ENCODE results near the gene WNT16. TPM values are rescaled to one million over a fixed set of nuclear protein-coding genes. Genes with fewer than 3 reads are reported as not detected.
"Not testable (repeated sequence)": the region's sequence is repeated elsewhere in the genome, so short reads cannot be mapped to it uniquely, and the experiment has no call there.

The WNT16 gene
- total RNA-seq, 2 donors from 2014 or later = not detected

GRCh38 chr7:121313793-121314676, 14.8 kb upstream of the WNT16 start:
- Histone ChIP-seq H3K4me1 (peaks cover 8% of the 10 kb centered on the region), H3K9me3 (no peaks in the 10 kb centered on the region), H3K36me3 (replicated peaks in 1 of 2; ENCODE audit: insufficient read depth in 1 of 2, low read depth in 2 of 2) (no peaks in the 10 kb centered on the region), H3K27me3 (no peaks in the 10 kb centered on the region), H3K27ac (no peak overlapping the region), H3K4me3 (no peak overlapping the region)
- ATAC-seq = peak; percentile 67
- intact Hi-C loops (cut with DNase I) = no loop called here
- TF ChIP-seq CTCF (IDR thresholded peaks at IDR 0.05) (no peak), POLR2A (IDR thresholded peaks at IDR 0.05) (no peak)
- 10 to 20% methylated on average over 9 of the region's 9 CpGs for WGBS, 2 donors
- DNase-seq = no peak

- intact Hi-C loops (cut with DNase I); H3K9me3 ChIP-seq; H3K27ac ChIP-seq; H3K4me3 ChIP-seq; H3K4me1 ChIP-seq; H3K36me3 ChIP-seq (replicated peaks in 1 of 2; ENCODE audit: insufficient read depth in 1 of 2, low read depth in 2 of 2); DNase-seq; H3K27me3 ChIP-seq; ATAC-seq: not testable (repeated sequence)
- 88 to 96% methylated on average over 3 of the region's 3 CpGs for WGBS, 2 donors
These were observed 13.6 kb upstream of the WNT16 start for GRCh38 chr7:121315170-121315569.

GRCh38 chr7:121322460-121322859, 6.3 kb upstream of the WNT16 start:
- intact Hi-C loops (cut with DNase I) = no loop called here
- TF ChIP-seq POLR2A (IDR thresholded peaks at IDR 0.05) = no peak
- TF ChIP-seq CTCF (IDR thresholded peaks at IDR 0.05) = no peak
- DNase-seq = no peak
- Histone ChIP-seq H3K4me3 (no peak overlapping the region), H3K27ac (no peak overlapping the region), H3K9me3 (no peaks in the 10 kb centered on the region), H3K36me3 (replicated peaks in 1 of 2; ENCODE audit: insufficient read depth in 1 of 2, low read depth in 2 of 2) (no peaks in the 10 kb centered on the region), H3K4me1 (no peaks in the 10 kb centered on the region), H3K27me3 (no peaks in the 10 kb centered on the region)
- 32 to 38% methylated on average over 3 of the region's 3 CpGs for WGBS, 2 donors
- no peak for ATAC-seq

- Histone ChIP-seq H3K27me3 (no peaks in the 10 kb centered on the region), H3K9me3 (no peaks in the 10 kb centered on the region), H3K4me1 (peaks cover 2% of the 10 kb centered on the region), H3K27ac (no peak overlapping the region), H3K4me3 (no peak overlapping the region), H3K36me3 (replicated peaks in 1 of 2; ENCODE audit: insufficient read depth in 1 of 2, low read depth in 2 of 2) (no peaks in the 10 kb centered on the region)
- intact Hi-C loops (cut with DNase I) = no loop called here
- TF ChIP-seq POLR2A (IDR thresholded peaks at IDR 0.05) (no peak), CTCF (IDR thresholded peaks at IDR 0.05) (no peak)
- DNase-seq = no peak
- no peak for ATAC-seq
- 67% methylated on average over 5 of the region's 5 CpGs for WGBS, 2 donors
These were observed 5.1 kb upstream of the WNT16 start for GRCh38 chr7:121323515-121324302.

- Histone ChIP-seq H3K4me1 (peaks cover 22% of the 10 kb centered on the region), H3K27ac (no peak overlapping the region), H3K27me3 (peaks cover 0 to 19% of the 10 kb centered on the region in 2 donors), H3K9me3 (no peaks in the 10 kb centered on the region), H3K4me3 (no peak overlapping the region), H3K36me3 (replicated peaks in 1 of 2; ENCODE audit: insufficient read depth in 1 of 2, low read depth in 2 of 2) (no peaks in the 10 kb centered on the region)
- 48 to 50% methylated on average over 5 of the region's 5 CpGs for WGBS, 2 donors
- intact Hi-C loops (cut with DNase I) = no loop called here
- TF ChIP-seq CTCF (IDR thresholded peaks at IDR 0.05) (no peak), POLR2A (IDR thresholded peaks at IDR 0.05) (no peak)
- ATAC-seq (no peak), DNase-seq (no peak)
These were observed 1.1 kb upstream of the WNT16 start for GRCh38 chr7:121327671-121328070.
